Endothelial cell of umbilical vein (primary cell): ENCODE results near the gene KMT5B.

ENCODE experiments used
- CTCF ChIP-seq, 2 donors: IDR thresholded peaks; 1 replicate in 1 of 2; 2 replicates in 1 of 2; pipeline ENCODE4 v1.5.1; 2011; ENCODE audit warnings: low read length in 2 of 2, mild to moderate bottlenecking in 2 of 2, moderate library complexity in 2 of 2, control low read depth in 1 of 2, inconsistent platforms in 1 of 2, low read depth in 1 of 2; ENCODE audit not compliant: insufficient read depth in 1 of 2; ENCODE audit errors: extremely low read depth in 1 of 2
- EZH2 ChIP-seq: IDR thresholded peaks from 2 replicates; pipeline ENCODE4 v1.6.1; 2012; ENCODE audit warnings: borderline replicate concordance, low read depth, mild to moderate bottlenecking, moderate library complexity, low read length, inconsistent platforms; ENCODE audit not compliant: severe bottlenecking
- FOS ChIP-seq: IDR thresholded peaks from 2 replicates; pipeline ENCODE4 v1.6.1; 2011; ENCODE audit warnings: mild to moderate bottlenecking, low read length, moderate library complexity, borderline replicate concordance; ENCODE audit not compliant: insufficient read depth
- GATA2 ChIP-seq: IDR thresholded peaks from 2 replicates; pipeline ENCODE4 v1.7.0; 2011; ENCODE audit warnings: low read depth, mild to moderate bottlenecking, moderate library complexity, mixed read lengths, low read length; ENCODE audit not compliant: insufficient read length, insufficient read depth
- JUN ChIP-seq: IDR thresholded peaks from 2 replicates; pipeline ENCODE4 v1.6.1; 2011; ENCODE audit warnings: borderline replicate concordance, low read depth; ENCODE audit not compliant: insufficient read length, insufficient read depth
- MAX ChIP-seq: IDR thresholded peaks from 2 replicates; pipeline ENCODE4 v1.6.1; 2011; ENCODE audit not compliant: insufficient read depth, insufficient read length
- MYC ChIP-seq: IDR thresholded peaks from one replicate; pipeline ENCODE4 v1.6.1; 2011; ENCODE audit warnings: mild to moderate bottlenecking, low read depth, low read length
- POLR2A ChIP-seq: IDR thresholded peaks from 2 replicates; pipeline ENCODE4 v1.6.1; 2012; ENCODE audit warnings: low read depth, mild to moderate bottlenecking, control low read depth, low read length
- POLR2AphosphoS5 ChIP-seq: IDR thresholded peaks from 2 replicates; pipeline ENCODE4 v1.6.1; 2012; ENCODE audit warnings: low read depth, mild to moderate bottlenecking, control low read depth, low read length, moderate library complexity; ENCODE audit not compliant: insufficient read depth

- TF ChIP-seq POLR2AphosphoS5 (no peak), JUN (no peak), CTCF (IDR thresholded peaks at IDR 0.05; ENCODE audit: extremely low read depth in 1 of 2, insufficient read depth in 1 of 2, low read depth in 1 of 2, low read length in 2 of 2) (no peak), EZH2 (no peak), POLR2A (no peak), MAX (no peak), GATA2 (no peak), MYC (no peak), FOS (no peak)
Observed at GRCh38 chr11:68146010-68146540, 67.0 kb downstream of the KMT5B start.
